GM12878 (cell line): ENCODE results near the gene PRDM2. TPM values are rescaled to one million over a fixed set of nuclear protein-coding genes. Genes with fewer than 3 reads are reported as not detected.

ENCODE experiments used
- ELK1 ChIP-seq: IDR thresholded peaks from 2 replicates; pipeline ENCODE4 v1.6.1; 2012; ENCODE audit warnings: low read depth, low read length, improper control_type of control experiment
- MAX ChIP-seq: IDR thresholded peaks from 2 replicates; pipeline ENCODE4 v1.6.1; 2012; ENCODE audit warnings: low read depth, low read length, improper control_type of control experiment
- MTA3 ChIP-seq: IDR thresholded peaks from 2 replicates; pipeline ENCODE4 v1.6.1; 2012; ENCODE audit warnings: low read length, inconsistent platforms, borderline replicate concordance
- NFYB ChIP-seq: IDR thresholded peaks from 2 replicates; pipeline ENCODE4 v1.6.1; 2011; ENCODE audit warnings: low read depth, mild to moderate bottlenecking, low read length, improper control_type of control experiment, moderate library complexity; ENCODE audit not compliant: insufficient read depth
- RELA ChIP-seq: fragments of 450-650 bp; IDR thresholded peaks from 2 replicates; pipeline ENCODE4 v1.8.0; 2014; ENCODE audit warnings: borderline replicate concordance; ENCODE audit not compliant: partially characterized antibody
- TCF12 ChIP-seq: IDR thresholded peaks from 2 replicates; pipeline ENCODE4 v1.6.1; 2011; ENCODE audit warnings: low read depth, mild to moderate bottlenecking, low read length
- ZNF274 ChIP-seq: IDR thresholded peaks from one replicate; pipeline ENCODE4 v1.8.0; 2011; ENCODE audit not compliant: insufficient read length, insufficient read depth
- ZSCAN29 ChIP-seq: fragments of 450-650 bp; IDR thresholded peaks from 2 replicates; pipeline ENCODE4 v1.6.1; 2017; ENCODE audit warnings: mild to moderate bottlenecking, moderate library complexity
- polyA plus RNA-seq, 11 experiments: library from polyadenylated mRNA; depleted of rRNA in 4 of 11; unstranded in 6 of 11; stranded (reverse) in 5 of 11; fragments of >200 nt; fragmentation: Nextera tagmentation in 4 of 11; fragmentation: Illumina TruSeq in 1 of 11; extraction: Ambion mirVana in 4 of 11; extraction: Trizol in 1 of 11; gene quantifications; 1 replicate in 1 of 11; 2 replicates in 10 of 11; pipeline versions ENCODE4 v1.2.1 to v1.2.3, GENCODE V29; 2011 to 2016; ENCODE audit warnings: inconsistent platforms in 2 of 11, missing spikeins in 2 of 11, low read depth in 1 of 11
- total RNA-seq, 4 experiments: library from RNA; depleted of rRNA in 3 of 4; stranded (reverse); fragments of >200 nt in 3 of 4; fragmentation: Illumina TruSeq in 1 of 4; extraction: Trizol in 1 of 4; gene quantifications; 2 replicates each; pipeline versions ENCODE4 v1.2.1 to v1.2.3, GENCODE V29; 2013 to 2021
- TF ChIP-seq, protein P1 (sequence below): IDR thresholded peaks from 2 replicates; pipeline ENCODE4 v1.6.1; 2011; ENCODE audit warnings: low read depth, low read length, improper control_type of control experiment, borderline replicate concordance
- TF ChIP-seq, protein P2 (sequence below): IDR thresholded peaks from 2 replicates; pipeline ENCODE4 v1.6.1; 2011; ENCODE audit warnings: borderline replicate concordance, low read depth, mild to moderate bottlenecking, moderate library complexity, mixed read lengths, low read length; ENCODE audit not compliant: insufficient read depth; ENCODE audit errors: extremely low read length

Gene PRDM2
- total and polyA plus RNA-seq, 10 of the 15 experiments (the other 5 are each of a cell fraction or from before 2014, with no cell fraction given): 8.4 to 45.1 (median 23.5) TPM

DNA sequence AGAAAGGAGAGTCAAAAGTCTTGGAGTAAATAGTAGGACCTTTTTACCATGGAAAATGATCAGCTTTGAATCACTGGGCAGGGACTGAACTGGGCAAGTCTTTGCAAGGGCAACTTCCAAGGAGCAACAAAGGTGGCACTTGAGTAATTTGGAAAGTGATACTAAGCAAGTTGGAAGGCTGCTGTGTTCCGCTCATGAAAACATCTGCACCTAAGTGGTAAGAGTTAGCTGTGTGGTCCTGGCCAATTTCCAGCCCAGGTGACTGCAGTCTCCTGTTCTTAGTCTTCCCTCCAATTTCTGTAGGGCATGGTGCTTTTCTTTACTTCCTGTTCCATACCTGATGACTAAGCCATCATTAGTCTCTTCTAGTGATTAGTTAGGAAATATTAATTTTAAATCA, 35.5 kb upstream of the PRDM2 start (continued):
- TF ChIP-seq, protein P1, sequence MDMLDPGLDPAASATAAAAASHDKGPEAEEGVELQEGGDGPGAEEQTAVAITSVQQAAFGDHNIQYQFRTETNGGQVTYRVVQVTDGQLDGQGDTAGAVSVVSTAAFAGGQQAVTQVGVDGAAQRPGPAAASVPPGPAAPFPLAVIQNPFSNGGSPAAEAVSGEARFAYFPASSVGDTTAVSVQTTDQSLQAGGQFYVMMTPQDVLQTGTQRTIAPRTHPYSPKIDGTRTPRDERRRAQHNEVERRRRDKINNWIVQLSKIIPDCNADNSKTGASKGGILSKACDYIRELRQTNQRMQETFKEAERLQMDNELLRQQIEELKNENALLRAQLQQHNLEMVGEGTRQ: no peak
- no peak for TF ChIP-seq MTA3
- TF ChIP-seq TCF12: no peak
- TF ChIP-seq RELA: no peak
- no peak for TF ChIP-seq ZNF274
- TF ChIP-seq, protein P2, sequence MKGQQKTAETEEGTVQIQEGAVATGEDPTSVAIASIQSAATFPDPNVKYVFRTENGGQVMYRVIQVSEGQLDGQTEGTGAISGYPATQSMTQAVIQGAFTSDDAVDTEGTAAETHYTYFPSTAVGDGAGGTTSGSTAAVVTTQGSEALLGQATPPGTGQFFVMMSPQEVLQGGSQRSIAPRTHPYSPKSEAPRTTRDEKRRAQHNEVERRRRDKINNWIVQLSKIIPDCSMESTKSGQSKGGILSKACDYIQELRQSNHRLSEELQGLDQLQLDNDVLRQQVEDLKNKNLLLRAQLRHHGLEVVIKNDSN: no peak
- TF ChIP-seq ZSCAN29: no peak
- TF ChIP-seq NFYB: no peak
- no peak for TF ChIP-seq MAX
- no peak for TF ChIP-seq ELK1
